Sigmoid colon (tissue), 7 donors: ENCODE measurements around the gene VAV3. TPM values are rescaled to one million over a fixed set of nuclear protein-coding genes. Genes with fewer than 3 reads are reported as not detected.

Source experiments
- DNase-seq: peaks from one replicate; pipeline ENCODE4 v3.0.0-alpha.2; 2019
- H3K27ac ChIP-seq, 4 donors: fragments of 200-600 bp; sonication (generic); one replicate each; pipeline ENCODE4 v1.5.1; 2016 to 2019; ENCODE audit warnings: mild to moderate bottlenecking in 1 of 4
- H3K27me3 ChIP-seq, 3 donors: fragments of 200-600 bp; sonication (generic); one replicate each; pipeline ENCODE4 v1.5.1; 2019; ENCODE audit warnings: mild to moderate bottlenecking in 1 of 3
- H3K36me3 ChIP-seq, 4 donors: fragments of 200-600 bp; sonication (generic); one replicate each; pipeline ENCODE4 v1.5.1; 2016 to 2019
- H3K4me1 ChIP-seq, 4 donors: fragments of 200-600 bp; sonication (generic); one replicate each; pipeline ENCODE4 v1.5.1; 2017 to 2019
- H3K4me3 ChIP-seq, 4 donors: fragments of 200-600 bp; sonication (generic); one replicate each; pipeline ENCODE4 v1.5.1; 2017 to 2019; ENCODE audit warnings: mild to moderate bottlenecking in 2 of 4, moderate library complexity in 1 of 4
- H3K9me3 ChIP-seq, 4 donors: fragments of 200-600 bp in 3 of 4; sonication (generic) in 3 of 4; one replicate each; pipeline versions ENCODE4 v1.5.1 to v1.6.1; 2013 to 2019
- CTCF ChIP-seq, 4 experiments: fragments of 450-650 bp in 3 of 4; fragments of 200-600 bp in 1 of 4; IDR thresholded peaks; one replicate each; pipeline ENCODE4 v1.5.1; 2016 to 2019; ENCODE audit warnings: antibody characterized with exemption in 4 of 4, mild to moderate bottlenecking in 3 of 4, moderate library complexity in 2 of 4
- EP300 ChIP-seq, 4 donors: sonication (generic); formaldehyde crosslinking; IDR thresholded peaks; one replicate each; pipeline ENCODE4 v1.6.1; 2017; ENCODE audit warnings: antibody characterized with exemption in 4 of 4
- POLR2A ChIP-seq, 2 donors: fragments of 450-650 bp; IDR thresholded peaks; one replicate each; pipeline ENCODE4 v1.6.1; 2016; ENCODE audit warnings: antibody characterized with exemption in 2 of 2, mild to moderate bottlenecking in 2 of 2, moderate library complexity in 2 of 2
- POLR2AphosphoS5 ChIP-seq, 4 donors: sonication (generic); formaldehyde crosslinking; IDR thresholded peaks; one replicate each; pipeline ENCODE4 v1.6.1; 2017; ENCODE audit warnings: antibody characterized with exemption in 4 of 4
- whole genome bisulfite sequencing, 2 donors: extraction: QIAGEN DNeasy Blood & Tissue Kit; methylation state at CpG; one replicate each; pipeline ENCODE4 v1.1.7; 2013; 5-methylcytosine and 5-hydroxymethylcytosine counted together
- intact Hi-C: fragments of 100-400 bp; cut with DNase I; formaldehyde crosslinking; loops from one replicate; pipeline ENCODE4 v1.15.1; 2023
- polyA plus RNA-seq, 3 donors: library from polyadenylated mRNA; stranded (reverse); fragments of 200-250 nt; gene quantifications; one replicate each; pipeline ENCODE4 v1.2.3, GENCODE V29; 2013
- total RNA-seq, 4 donors: library from RNA; depleted of rRNA; stranded (reverse); fragments of >200 nt; gene quantifications; one replicate each; pipeline ENCODE4 v1.1.0, GENCODE V29; 2016
- donor health status: healthy with polysubstance abuse.
- donor health status: Bipolar disorder and iron deficiency.
- donor health status: healthy.

Gene VAV3
- total and polyA plus RNA-seq, 7 donors: 3.5 to 72.1 (median 17.3) TPM

- no peak for DNase-seq
- Histone ChIP-seq H3K4me3 (no peak overlapping the region), H3K27ac (no peak overlapping the region), H3K9me3 (no peaks in the 10 kb centered on the region), H3K27me3 (peaks cover 0 to 3% (median 0%) of the 10 kb centered on the region in 3 donors), H3K36me3 (no peaks in the 10 kb centered on the region), H3K4me1 (no peaks in the 10 kb centered on the region)
- TF ChIP-seq POLR2AphosphoS5 (IDR thresholded peaks at IDR 0.05): no peak
- no peak for TF ChIP-seq POLR2A (IDR thresholded peaks at IDR 0.05)
- no peak for TF ChIP-seq CTCF (IDR thresholded peaks at IDR 0.05)
- TF ChIP-seq EP300 (IDR thresholded peaks at IDR 0.05): no peak
- intact Hi-C loops: no loop called here
- 35 to 62% methylated on average over 2 of the region's 2 CpGs for WGBS, 2 donors
Measured at GRCh38 chr1:107867422-107867821, 97.6 kb downstream of the VAV3 start.

GRCh38 chr1:107866870-107867269 lies 98.1 kb downstream of the VAV3 start:
- H3K4me1 ChIP-seq: no peaks in the 10 kb centered on the region
- intact Hi-C loops: no loop called here
- TF ChIP-seq POLR2A (IDR thresholded peaks at IDR 0.05) (no peak), CTCF (IDR thresholded peaks at IDR 0.05) (no peak), POLR2AphosphoS5 (IDR thresholded peaks at IDR 0.05) (no peak), EP300 (IDR thresholded peaks at IDR 0.05) (no peak)

GRCh38 chr1:107865627-107866026 lies 99.4 kb downstream of the VAV3 start:
- no peak overlapping the region for H3K4me3 ChIP-seq
- intact Hi-C loops: no loop called here
- no peak for DNase-seq
- WGBS, 2 donors: 86 to 90% methylated on average over 1 of the region's 1 CpG
- no peaks in the 10 kb centered on the region for H3K4me1 ChIP-seq
- no peak overlapping the region for H3K27ac ChIP-seq
- TF ChIP-seq POLR2AphosphoS5 (IDR thresholded peaks at IDR 0.05) (no peak), EP300 (IDR thresholded peaks at IDR 0.05) (no peak), POLR2A (IDR thresholded peaks at IDR 0.05) (no peak), CTCF (IDR thresholded peaks at IDR 0.05) (no peak)
- no peaks in the 10 kb centered on the region for H3K36me3 ChIP-seq
- H3K9me3 ChIP-seq: no peaks in the 10 kb centered on the region
- peaks cover 0 to 3% (median 0%) of the 10 kb centered on the region in 3 donors for H3K27me3 ChIP-seq

More at GRCh38 chr1:107866870-107867269, 98.1 kb downstream of the VAV3 start:
- H3K9me3 ChIP-seq: no peaks in the 10 kb centered on the region
- no peak overlapping the region for H3K4me3 ChIP-seq
- no peaks in the 10 kb centered on the region for H3K36me3 ChIP-seq
- H3K27ac ChIP-seq: no peak overlapping the region
- H3K27me3 ChIP-seq: peaks cover 0 to 3% (median 0%) of the 10 kb centered on the region in 3 donors
- no peak for DNase-seq

GRCh38 chr1:107863342-107863741 lies 101.6 kb downstream of the VAV3 start:
- Histone ChIP-seq H3K9me3 (no peaks in the 10 kb centered on the region), H3K27ac (no peak overlapping the region), H3K36me3 (no peaks in the 10 kb centered on the region), H3K4me3 (no peak overlapping the region), H3K27me3 (peaks cover 0 to 3% (median 0%) of the 10 kb centered on the region in 3 donors), H3K4me1 (no peaks in the 10 kb centered on the region)
- 91 to 94% methylated on average over 4 of the region's 4 CpGs for WGBS, 2 donors
- intact Hi-C loops: no loop called here
- no peak for DNase-seq
- TF ChIP-seq CTCF (IDR thresholded peaks at IDR 0.05): no peak
- TF ChIP-seq POLR2AphosphoS5 (IDR thresholded peaks at IDR 0.05): no peak
- no peak for TF ChIP-seq POLR2A (IDR thresholded peaks at IDR 0.05)
- no peak for TF ChIP-seq EP300 (IDR thresholded peaks at IDR 0.05)

GRCh38 chr1:107862064-107862463 lies 102.9 kb downstream of the VAV3 start:
- Histone ChIP-seq H3K4me3 (no peak overlapping the region), H3K36me3 (no peaks in the 10 kb centered on the region), H3K27ac (no peak overlapping the region), H3K9me3 (no peaks in the 10 kb centered on the region), H3K4me1 (no peaks in the 10 kb centered on the region), H3K27me3 (peaks cover 0 to 3% (median 0%) of the 10 kb centered on the region in 3 donors)
- WGBS, 2 donors: 62 to 88% methylated on average over 2 of the region's 2 CpGs
- no peak for DNase-seq
- intact Hi-C loops: no loop called here
- TF ChIP-seq CTCF (IDR thresholded peaks at IDR 0.05): no peak
- no peak for TF ChIP-seq POLR2AphosphoS5 (IDR thresholded peaks at IDR 0.05)
- no peak for TF ChIP-seq EP300 (IDR thresholded peaks at IDR 0.05)
- TF ChIP-seq POLR2A (IDR thresholded peaks at IDR 0.05): no peak
